K562 (cell line): ENCODE measurements around the gene LTBR. TPM values are rescaled to one million over a fixed set of nuclear protein-coding genes. Genes with fewer than 3 reads are reported as not detected.

Experiments used
- ARHGAP35 ChIP-seq: fragments of 450-650 bp; IDR thresholded peaks from 2 replicates; pipeline ENCODE4 v1.6.1; 2018; ENCODE audit not compliant: partially characterized antibody
- BRD4 ChIP-seq: fragments of 200-600 bp; sonication (generic); IDR thresholded peaks from 2 replicates; pipeline ENCODE4 v1.6.1; 2017; ENCODE audit warnings: inconsistent platforms
- CBFA2T3 ChIP-seq: fragments of 450-650 bp; IDR thresholded peaks from 2 replicates; pipeline ENCODE4 v1.6.1; 2017
- CBX3 ChIP-seq, 2 experiments: IDR thresholded peaks; 1 replicate in 1 of 2; 2 replicates in 1 of 2; pipeline ENCODE4 v1.6.1; 2012; ENCODE audit warnings: inconsistent platforms in 2 of 2, low read length in 2 of 2, borderline replicate concordance in 1 of 2, control low read depth in 1 of 2
- CHD1 ChIP-seq: fragments of 200-600 bp; sonication (generic); IDR thresholded peaks from one replicate; pipeline ENCODE4 v1.6.1; 2012; ENCODE audit warnings: mild to moderate bottlenecking, moderate library complexity, low read length, inconsistent platforms
- CREM ChIP-seq: IDR thresholded peaks from 2 replicates; pipeline ENCODE4 v1.6.1; 2014; ENCODE audit warnings: antibody characterized with exemption, low read depth
- HDAC3 ChIP-seq: fragments of 450-650 bp; IDR thresholded peaks from 2 replicates; pipeline ENCODE4 v1.6.1; 2018; ENCODE audit warnings: borderline replicate concordance, mild to moderate bottlenecking, moderate library complexity; ENCODE audit not compliant: partially characterized antibody
- JUNB ChIP-seq: fragments of 450-650 bp; formaldehyde crosslinking; conservative IDR thresholded peaks from 2 replicates; pipeline ENCODE4 v1.4.0; 2020; ENCODE audit warnings: mild to moderate bottlenecking
- KLF6 ChIP-seq: fragments of 250-450 bp; sonication (Bioruptor Pico); IDR thresholded peaks from 2 replicates; pipeline ENCODE4 v1.4.0; 2020; ENCODE audit warnings: mild to moderate bottlenecking, moderate library complexity, borderline replicate concordance
- MXI1 ChIP-seq: IDR thresholded peaks from 2 replicates; pipeline ENCODE4 v1.6.1; 2011; ENCODE audit warnings: low read depth, mild to moderate bottlenecking, improper control_type of control experiment, low read length
- NFIC ChIP-seq: fragments of 450-650 bp; IDR thresholded peaks from 2 replicates; pipeline ENCODE4 v1.6.1; 2017; ENCODE audit warnings: mild to moderate bottlenecking, inconsistent platforms
- PHB2 ChIP-seq: fragments of 450-650 bp; IDR thresholded peaks from 2 replicates; pipeline ENCODE4 v1.6.1; 2017; ENCODE audit warnings: low read depth
- SIN3A ChIP-seq, 2 experiments: fragments of 150-350 bp in 1 of 2; IDR thresholded peaks; 2 replicates each; pipeline ENCODE4 v1.6.1; 2011 to 2016; ENCODE audit warnings: borderline replicate concordance in 2 of 2, low read depth in 2 of 2, low read length in 2 of 2, mild to moderate bottlenecking in 2 of 2, moderate library complexity in 2 of 2; ENCODE audit not compliant: control insufficient read depth in 1 of 2
- SMAD2 ChIP-seq: fragments of 150-350 bp; IDR thresholded peaks from 2 replicates; pipeline ENCODE4 v1.6.1; 2014; ENCODE audit warnings: low read depth, mild to moderate bottlenecking, low read length
- SMAD3 ChIP-seq: fragments of 450-650 bp; formaldehyde crosslinking; conservative IDR thresholded peaks from 2 replicates; pipeline ENCODE4 v1.4.0; 2020; ENCODE audit warnings: mild to moderate bottlenecking
- TFAM ChIP-seq: fragments of 250-450 bp; sonication (Bioruptor Pico); conservative IDR thresholded peaks from 2 replicates; pipeline ENCODE4 v1.5.0; 2021; ENCODE audit warnings: mild to moderate bottlenecking, moderate library complexity
- TOE1 ChIP-seq, 2 experiments: fragments of 450-650 bp in 1 of 2; sonication (generic) in 1 of 2; formaldehyde crosslinking in 1 of 2; IDR thresholded peaks; 2 replicates each; pipeline versions ENCODE4 v1.7.1 to v1.8.0; 2016 to 2022; ENCODE audit warnings: borderline replicate concordance in 2 of 2, mild to moderate bottlenecking in 2 of 2, antibody characterized with exemption in 1 of 2, inconsistent platforms in 1 of 2, low read depth in 1 of 2, missing genetic modification reagents in 1 of 2, moderate library complexity in 1 of 2
- ZEB2 ChIP-seq: fragments of 450-650 bp; IDR thresholded peaks from 2 replicates; pipeline ENCODE4 v1.6.1; 2016
- ZNF253 ChIP-seq: fragments of 250-450 bp; sonication (Bioruptor Pico); conservative IDR thresholded peaks from 2 replicates; pipeline ENCODE4 v1.6.1; 2021; ENCODE audit warnings: mild to moderate bottlenecking
- ZNF3 ChIP-seq: fragments of 250-450 bp; sonication (Bioruptor Pico); IDR thresholded peaks from 2 replicates; pipeline ENCODE4 v1.5.0; 2021; ENCODE audit warnings: mild to moderate bottlenecking, moderate library complexity
- ZNF77 ChIP-seq: fragments of 250-450 bp; sonication (Bioruptor Pico); IDR thresholded peaks from 2 replicates; pipeline ENCODE4 v1.5.0; 2020
- polyA plus RNA-seq, 8 experiments: library from polyadenylated mRNA; depleted of rRNA in 4 of 8; stranded (reverse) in 5 of 8; unstranded in 3 of 8; fragments of >200 nt; fragmentation: Nextera tagmentation in 2 of 8; fragmentation: Illumina TruSeq in 1 of 8; extraction: Ambion mirVana in 2 of 8; extraction: Trizol in 1 of 8; gene quantifications; 2 replicates each; pipeline versions ENCODE4 v1.2.1 to v1.2.3, GENCODE V29; 2011 to 2014; ENCODE audit warnings: inconsistent platforms in 1 of 8, missing spikeins in 1 of 8
- total RNA-seq, 7 experiments: library from RNA; depleted of rRNA in 6 of 7; stranded (reverse); fragments of >200 nt in 6 of 7; fragmentation: Illumina TruSeq in 2 of 7; extraction: Trizol in 2 of 7; gene quantifications; 2 replicates each; pipeline versions ENCODE4 v1.2.1 to v1.2.3, GENCODE V29; 2011 to 2021; ENCODE audit warnings: low replicate concordance in 1 of 7
- TF ChIP-seq, protein P1 (sequence below): fragments of 450-650 bp; IDR thresholded peaks from 2 replicates; pipeline ENCODE4 v1.7.0; 2016; ENCODE audit warnings: borderline replicate concordance
- TF ChIP-seq, protein P2 (sequence below): sonication (generic); formaldehyde crosslinking; IDR thresholded peaks from 2 replicates; pipeline ENCODE4 v1.8.1; 2022; ENCODE audit warnings: missing genetic modification reagents
- TF ChIP-seq, protein P3 (sequence below): fragments of 250-450 bp; sonication (Bioruptor Pico); IDR thresholded peaks from 2 replicates; pipeline ENCODE4 v1.5.0; 2021; ENCODE audit warnings: mild to moderate bottlenecking, borderline replicate concordance

Gene LTBR
- total and polyA plus RNA-seq, 9 of the 15 experiments (the other 6 are each of a cell fraction or from before 2014, with no cell fraction given): 0.96 to 69.0 (median 35.3) TPM

DNA sequence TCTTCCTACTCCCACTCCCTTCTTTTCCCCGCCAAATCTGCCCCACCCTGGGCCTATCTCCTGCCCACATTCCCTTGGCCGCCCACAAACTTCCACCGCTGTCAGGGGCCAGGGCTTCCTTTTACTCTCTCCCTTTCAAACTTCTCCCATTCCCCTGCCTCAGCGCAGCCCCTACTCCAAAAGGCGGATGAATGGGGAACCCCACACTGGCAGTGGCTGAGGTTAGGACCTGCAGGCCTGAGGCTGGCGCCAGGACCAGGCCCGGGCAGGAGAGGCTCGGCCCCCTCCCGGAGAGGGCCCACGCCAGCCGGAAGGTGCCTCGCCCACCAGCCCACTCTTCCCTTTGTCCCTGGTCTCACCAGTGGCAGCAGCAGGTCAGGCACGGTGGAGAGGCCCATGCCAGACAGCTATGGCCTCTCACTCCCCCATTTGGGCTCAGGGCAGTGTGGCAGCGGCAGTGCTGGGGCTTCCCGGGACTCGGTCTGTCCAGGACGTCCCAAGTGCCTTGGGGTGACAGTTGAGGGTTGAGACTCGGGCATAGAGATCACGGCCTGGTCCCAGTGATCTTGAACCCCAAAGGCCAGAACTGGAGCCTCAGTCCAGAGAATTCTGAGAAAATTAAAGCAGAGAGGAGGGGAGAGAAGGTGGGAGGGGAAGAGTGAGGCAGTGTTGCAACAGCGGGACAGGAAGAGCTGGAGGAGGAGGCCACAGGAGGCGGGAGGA lies 42.4 kb upstream of the LTBR start, which contains the start of gene TNFRSF1A (continued):
- TF ChIP-seq ARHGAP35 (no peak), CHD1 (no peak), SMAD3 (CRISPR knock-in tag) (no peak), NFIC (no peak), TOE1 (IDR thresholded peaks at IDR 0.05; ENCODE audit: borderline replicate concordance) (0 out of 2 replicates have a peak, but pooled peaks have one; percentile 63), TOE1 (CRISPR knock-in tag; IDR thresholded peaks at IDR 0.05; ENCODE audit: borderline replicate concordance, low read depth) (no peak), CREM (no peak), SIN3A (IDR thresholded peaks at IDR 0.05; ENCODE audit: borderline replicate concordance in 2 of 2, control insufficient read depth in 1 of 2, low read depth in 2 of 2, low read length in 2 of 2) (peak in 1 of 2 experiments; percentile 8; a peak in 1 of 4 replicates), HDAC3 (no peak), ZNF77 (no peak), SMAD2 (no peak), ZNF253 (CRISPR knock-in tag) (no peak), MXI1 (no peak), KLF6 (CRISPR knock-in tag) (no peak), PHB2 (no peak), CBX3 (IDR thresholded peaks at IDR 0.05; ENCODE audit: borderline replicate concordance in 1 of 2, low read length in 2 of 2) (no peak), ZEB2 (no peak), CBFA2T3 (peak; percentile 79), TFAM (CRISPR knock-in tag) (no peak), BRD4 (no peak), ZNF3 (CRISPR knock-in tag) (no peak), JUNB (CRISPR knock-in tag) (no peak)
- TF ChIP-seq, protein P1, sequence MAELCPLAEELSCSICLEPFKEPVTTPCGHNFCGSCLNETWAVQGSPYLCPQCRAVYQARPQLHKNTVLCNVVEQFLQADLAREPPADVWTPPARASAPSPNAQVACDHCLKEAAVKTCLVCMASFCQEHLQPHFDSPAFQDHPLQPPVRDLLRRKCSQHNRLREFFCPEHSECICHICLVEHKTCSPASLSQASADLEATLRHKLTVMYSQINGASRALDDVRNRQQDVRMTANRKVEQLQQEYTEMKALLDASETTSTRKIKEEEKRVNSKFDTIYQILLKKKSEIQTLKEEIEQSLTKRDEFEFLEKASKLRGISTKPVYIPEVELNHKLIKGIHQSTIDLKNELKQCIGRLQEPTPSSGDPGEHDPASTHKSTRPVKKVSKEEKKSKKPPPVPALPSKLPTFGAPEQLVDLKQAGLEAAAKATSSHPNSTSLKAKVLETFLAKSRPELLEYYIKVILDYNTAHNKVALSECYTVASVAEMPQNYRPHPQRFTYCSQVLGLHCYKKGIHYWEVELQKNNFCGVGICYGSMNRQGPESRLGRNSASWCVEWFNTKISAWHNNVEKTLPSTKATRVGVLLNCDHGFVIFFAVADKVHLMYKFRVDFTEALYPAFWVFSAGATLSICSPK: no peak
- TF ChIP-seq, protein P2, sequence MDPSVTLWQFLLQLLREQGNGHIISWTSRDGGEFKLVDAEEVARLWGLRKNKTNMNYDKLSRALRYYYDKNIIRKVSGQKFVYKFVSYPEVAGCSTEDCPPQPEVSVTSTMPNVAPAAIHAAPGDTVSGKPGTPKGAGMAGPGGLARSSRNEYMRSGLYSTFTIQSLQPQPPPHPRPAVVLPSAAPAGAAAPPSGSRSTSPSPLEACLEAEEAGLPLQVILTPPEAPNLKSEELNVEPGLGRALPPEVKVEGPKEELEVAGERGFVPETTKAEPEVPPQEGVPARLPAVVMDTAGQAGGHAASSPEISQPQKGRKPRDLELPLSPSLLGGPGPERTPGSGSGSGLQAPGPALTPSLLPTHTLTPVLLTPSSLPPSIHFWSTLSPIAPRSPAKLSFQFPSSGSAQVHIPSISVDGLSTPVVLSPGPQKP: no peak
- TF ChIP-seq, protein P3, sequence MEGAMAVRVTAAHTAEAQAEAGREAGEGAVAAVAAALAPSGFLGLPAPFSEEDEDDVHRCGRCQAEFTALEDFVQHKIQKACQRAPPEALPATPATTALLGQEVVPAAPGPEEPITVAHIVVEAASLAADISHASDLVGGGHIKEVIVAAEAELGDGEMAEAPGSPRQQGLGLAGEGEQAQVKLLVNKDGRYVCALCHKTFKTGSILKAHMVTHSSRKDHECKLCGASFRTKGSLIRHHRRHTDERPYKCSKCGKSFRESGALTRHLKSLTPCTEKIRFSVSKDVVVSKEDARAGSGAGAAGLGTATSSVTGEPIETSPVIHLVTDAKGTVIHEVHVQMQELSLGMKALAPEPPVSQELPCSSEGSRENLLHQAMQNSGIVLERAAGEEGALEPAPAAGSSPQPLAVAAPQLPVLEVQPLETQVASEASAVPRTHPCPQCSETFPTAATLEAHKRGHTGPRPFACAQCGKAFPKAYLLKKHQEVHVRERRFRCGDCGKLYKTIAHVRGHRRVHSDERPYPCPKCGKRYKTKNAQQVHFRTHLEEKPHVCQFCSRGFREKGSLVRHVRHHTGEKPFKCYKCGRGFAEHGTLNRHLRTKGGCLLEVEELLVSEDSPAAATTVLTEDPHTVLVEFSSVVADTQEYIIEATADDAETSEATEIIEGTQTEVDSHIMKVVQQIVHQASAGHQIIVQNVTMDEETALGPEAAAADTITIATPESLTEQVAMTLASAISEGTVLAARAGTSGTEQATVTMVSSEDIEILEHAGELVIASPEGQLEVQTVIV: no peak
